Activated CD4-positive, alpha-beta T cell treated with anti-CD3 and anti-CD28 coated beads, Interleukin-2, amount 50 U/mL, for 1 hour (primary cell): Measurements from ENCODE around the gene KCTD21.
"Not testable (repeated sequence)": the region's sequence is repeated elsewhere in the genome, so short reads cannot be mapped to it uniquely, and the experiment has no call there.

Source experiments
- DNase-seq: peaks from one replicate; pipeline ENCODE4 v3.0.0-alpha.2; 2020

Gene KCTD21

DNA sequence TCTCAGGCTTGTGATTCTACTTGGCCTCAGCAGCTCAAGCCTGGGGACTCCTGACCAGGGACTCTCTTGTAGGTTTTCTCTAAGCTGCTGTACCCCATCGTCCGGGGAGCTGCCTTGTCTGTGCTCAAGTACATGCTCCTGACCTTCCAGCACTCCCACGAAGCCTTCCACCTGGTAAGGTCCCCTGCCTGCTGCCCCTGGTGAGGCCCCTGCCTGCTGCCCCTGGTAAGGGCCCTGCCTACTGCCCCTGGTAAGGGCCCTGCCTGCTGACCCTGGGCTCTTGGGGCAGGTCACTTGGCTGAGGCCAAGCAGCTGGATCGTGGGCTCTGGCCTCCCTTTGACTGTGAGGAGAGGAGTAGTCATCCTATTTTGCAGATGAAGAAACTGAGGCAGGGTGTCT lies 11.6 kb upstream of the KCTD21 start:
- DNase-seq, result no peak

DNA sequence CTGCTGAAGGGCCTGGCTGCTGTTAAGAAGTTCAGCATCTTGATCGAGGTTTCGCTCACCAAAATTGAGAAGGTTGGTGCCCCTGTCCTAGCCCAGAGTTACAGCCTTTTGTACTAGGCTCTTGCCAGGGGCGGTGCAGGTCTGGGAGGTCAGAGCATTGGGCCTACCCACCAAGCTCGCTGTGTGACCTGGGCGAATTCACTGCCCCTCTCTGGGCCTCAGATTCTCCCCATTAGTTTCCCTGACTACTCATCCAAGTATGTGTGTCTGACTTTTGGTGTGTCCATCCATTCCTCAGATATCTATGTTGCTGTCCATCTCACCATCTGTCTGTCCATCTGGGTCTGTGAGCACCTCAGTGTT lies 11.2 kb upstream of the KCTD21 start:
- DNase-seq, result no peak

DNA sequence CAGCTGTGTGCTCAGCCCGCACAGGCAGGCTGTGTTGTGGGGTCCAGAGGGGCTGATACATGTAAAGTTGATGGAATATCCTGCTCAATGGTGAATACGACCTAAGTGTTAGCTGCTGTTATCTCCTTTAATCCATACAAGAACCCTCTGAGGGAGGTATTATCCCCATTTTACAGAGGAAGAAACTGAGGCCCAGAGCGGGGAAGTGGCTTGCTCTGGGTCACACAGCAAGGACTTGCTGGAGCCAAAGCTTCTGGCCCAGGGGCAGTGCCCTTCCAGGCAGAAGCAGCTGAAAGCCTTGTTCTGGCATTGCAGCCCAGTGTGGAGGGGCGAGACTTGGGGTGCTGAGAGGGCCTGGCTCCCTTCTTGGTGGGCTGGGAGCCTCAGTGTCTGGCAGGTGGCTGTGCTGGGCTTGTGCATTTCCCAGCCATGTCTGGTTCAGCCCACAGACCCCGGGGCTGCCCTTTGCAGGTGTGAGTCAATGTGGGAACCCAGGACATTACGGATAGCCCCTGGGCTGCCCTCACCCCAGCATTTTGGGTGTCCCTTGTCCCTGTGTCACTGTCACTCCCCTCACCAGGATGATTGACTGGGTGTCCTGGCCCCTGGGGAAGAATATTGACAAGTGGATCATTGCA lies 10.7 kb upstream of the KCTD21 start:
- no peak for DNase-seq

DNA sequence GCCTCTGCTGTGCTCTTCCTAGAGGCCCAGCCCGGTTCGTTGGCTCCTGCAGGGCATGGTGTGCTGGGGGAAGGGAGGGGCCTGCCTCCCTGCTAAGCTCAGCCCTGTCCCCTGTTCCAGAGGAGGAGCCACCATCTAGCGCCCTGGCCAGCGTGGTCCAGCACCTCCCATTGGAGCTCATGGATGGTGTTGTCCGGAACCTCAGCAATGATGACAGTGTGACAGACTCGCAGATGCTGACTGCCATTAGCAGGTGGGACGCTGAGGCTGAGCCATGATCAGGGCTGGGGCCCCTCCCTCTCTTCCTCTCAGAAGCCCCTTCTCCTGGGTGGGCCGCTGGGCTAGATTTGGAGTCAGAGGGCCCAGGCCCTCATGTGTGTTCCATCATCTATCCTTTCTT lies 9.4 kb upstream of the KCTD21 start:
- DNase-seq, result no peak

DNA sequence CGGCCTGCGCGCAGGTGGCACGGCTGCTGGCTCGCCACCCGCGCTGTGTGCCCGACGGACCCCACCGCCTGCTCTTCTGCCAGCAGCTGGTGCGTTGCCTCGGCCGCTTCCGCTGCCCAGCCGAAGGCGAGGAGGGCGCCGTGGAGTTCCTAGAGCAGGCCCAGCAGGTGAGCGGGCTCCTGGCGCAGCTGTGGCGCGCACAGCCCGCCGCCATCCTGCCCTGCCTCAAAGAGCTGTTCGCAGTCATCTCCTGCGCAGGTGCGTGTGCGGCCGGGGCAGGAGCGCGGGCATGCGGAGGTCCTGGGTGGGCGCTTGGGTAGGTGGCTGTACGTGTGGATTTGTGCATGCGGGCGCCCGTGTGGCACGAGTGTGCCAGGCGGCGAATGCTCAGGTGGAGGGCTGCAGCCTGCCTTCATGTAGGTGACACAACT lies 8.2 kb upstream of the KCTD21 start:
- DNase-seq, result no peak

DNA sequence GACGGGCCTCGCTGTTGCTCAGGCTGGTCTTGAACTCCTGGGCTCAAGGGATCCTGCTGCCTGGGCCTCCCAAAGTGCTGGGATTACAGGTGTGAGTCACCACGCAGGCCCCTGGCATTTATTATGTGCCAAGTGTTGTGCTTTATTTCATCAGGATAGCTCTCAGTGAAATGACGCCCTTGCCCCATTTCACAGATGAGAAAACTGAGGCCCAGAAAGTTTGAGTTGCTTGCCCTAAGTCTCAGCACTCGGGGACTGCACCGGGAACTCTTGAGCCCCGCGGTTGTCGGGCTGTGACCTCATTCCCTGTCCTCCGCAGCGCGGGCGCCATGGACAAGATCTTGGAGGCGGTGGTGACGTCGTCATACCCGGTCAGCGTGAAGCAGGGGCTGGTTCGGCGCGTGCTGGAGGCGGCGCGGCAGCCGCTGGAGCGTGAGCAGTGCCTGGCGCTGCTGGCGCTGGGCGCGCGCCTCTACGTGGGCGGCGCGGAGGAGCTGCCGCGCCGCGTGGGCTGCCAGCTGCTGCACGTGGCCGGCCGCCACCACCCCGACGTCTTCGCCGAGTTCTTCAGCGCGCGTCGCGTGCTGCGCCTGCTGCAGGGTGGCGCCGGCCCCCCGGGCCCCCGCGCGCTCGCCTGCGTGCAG lies 7.6 kb upstream of the KCTD21 start:
- DNase-seq, result no peak

DNA sequence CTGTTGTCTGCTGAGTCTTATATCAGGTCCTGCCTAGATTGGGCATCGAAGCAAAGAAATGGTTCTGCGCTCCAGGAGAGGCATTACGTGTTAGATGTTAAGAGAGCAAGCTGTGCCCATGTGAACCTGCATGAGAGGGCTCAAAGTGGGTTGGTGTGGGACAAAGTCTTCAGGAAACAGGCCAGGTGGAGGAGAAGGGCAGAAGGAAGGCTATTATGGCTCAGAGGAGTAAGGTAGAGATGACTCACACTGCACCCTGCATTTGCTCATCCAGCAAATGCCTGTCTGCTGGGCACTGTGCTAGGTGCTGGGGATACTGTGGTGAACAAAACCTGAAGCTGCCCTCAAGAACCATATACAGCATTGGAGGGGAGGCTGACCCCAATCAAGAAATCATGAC lies 6.1 kb upstream of the KCTD21 start:
- DNase-seq, result no peak

DNA sequence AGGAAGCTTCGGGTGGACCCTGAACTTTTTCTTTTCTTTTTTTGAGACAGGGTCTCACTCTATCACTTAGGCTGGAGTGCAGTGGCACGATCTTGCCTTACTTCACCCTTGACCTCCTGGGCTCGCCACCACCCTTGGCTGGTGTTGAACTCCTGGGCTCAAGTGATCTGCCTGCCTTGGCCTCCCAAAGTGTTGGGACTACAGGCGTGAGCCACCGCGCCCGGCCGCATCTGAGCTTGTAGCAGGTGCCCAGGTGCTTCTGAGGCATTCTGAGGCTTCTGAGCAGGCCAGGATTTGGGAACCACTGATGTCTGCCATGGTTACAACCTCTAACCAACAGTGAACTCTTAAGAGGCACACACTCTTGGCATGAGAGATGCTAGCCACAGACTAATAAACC lies 5.4 kb upstream of the KCTD21 start:
- no peak for DNase-seq

DNA sequence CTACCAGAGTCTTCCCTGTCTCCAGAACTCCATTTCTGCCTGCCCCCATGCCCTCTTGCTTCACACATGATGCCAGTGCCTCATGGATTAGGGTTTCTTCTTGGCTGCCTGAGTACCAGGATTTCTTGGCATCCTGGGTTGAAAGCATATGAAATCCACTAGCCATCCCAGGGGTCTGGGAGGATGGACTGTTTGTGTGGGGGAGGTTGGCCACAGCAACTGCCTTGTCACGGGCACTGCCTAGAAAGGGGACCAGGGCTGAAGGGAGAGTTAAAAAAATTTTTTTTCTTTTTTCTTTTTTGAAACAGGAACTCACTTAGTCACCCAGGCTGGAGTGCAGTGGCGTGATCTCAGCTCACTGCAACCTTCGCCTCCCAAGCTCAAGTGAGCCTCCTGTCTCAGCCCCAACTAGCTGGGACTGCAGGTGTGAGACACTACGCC lies 4.5 kb upstream of the KCTD21 start:
- no peak for DNase-seq

DNA sequence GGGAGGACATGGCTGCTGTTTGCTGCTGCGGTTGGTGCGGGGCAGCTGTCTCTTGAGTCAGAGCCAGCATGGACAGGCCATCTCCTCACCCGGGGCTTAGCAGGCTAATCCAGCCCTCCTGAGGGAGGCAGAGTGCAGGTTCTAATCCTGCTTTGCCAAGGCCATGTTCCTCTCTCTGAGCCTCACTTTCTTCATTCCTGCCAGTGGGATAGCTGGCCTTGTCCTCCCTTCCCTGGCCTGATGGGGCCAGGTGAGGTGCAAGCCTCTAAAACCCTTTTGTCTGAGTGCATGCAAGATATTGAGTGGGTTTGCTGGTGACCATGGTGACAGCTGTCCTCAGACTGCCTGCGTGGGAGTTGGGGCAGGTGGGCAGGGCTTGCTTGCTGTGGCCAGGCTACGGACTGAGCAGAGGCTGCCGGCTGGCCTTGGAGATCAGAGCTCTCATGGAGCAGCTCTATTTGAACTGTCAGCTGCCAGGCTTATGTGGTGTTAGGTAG lies 3.8 kb upstream of the KCTD21 start:
- no peak for DNase-seq

DNA sequence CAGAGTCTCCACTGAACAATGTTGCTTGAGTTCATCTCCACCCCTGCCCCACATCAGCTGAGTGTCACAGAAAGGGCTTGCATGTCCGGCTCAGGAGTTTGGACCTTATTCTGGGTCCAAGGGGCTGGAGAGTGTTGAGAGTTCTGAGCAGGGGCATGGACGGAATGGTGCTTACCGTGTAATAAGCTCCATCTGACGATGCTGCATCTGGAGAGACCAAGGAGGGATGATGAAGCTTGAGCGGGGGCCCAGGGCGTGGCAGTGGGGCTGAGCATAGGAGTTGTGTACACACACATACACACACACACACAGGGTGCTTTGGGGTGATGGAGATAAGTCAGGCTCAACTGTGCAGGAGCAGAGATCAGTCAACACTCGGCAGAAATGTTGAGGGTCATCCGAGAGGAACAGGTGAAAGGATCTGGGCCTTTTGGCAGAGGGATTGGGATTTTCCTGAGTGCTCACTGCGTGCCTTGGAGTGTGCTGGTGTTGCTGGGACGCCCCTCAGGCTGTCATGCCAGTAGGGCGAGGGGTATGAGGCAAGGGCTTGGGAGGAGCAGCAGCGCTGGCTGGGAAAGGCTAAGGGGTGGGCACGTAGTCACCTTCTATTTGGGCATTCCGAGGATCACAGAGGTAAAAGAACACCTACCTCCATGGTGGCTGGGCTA lies 2.6 kb upstream of the KCTD21 start:
- no peak for DNase-seq

DNA sequence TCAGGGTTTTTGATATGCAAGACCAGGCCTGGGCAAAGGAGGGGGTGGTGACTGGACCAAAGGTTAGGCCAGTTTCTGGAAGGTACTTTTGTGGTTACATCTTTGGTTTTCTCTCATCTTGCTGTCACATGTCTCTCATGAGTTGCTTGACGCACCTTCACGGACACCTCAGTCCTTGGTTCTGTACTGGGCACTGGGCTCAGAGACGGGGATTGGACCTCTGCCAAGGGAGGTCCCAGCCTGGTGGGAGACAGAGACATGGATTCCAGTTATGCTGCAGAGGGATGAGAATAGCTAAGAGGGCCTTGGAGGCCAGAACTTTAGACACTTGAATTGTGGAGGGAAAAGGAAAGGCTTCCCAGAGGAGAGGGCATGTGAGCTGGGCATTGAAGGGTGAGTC lies 1.9 kb upstream of the KCTD21 start:
- DNase-seq, result no peak

DNA sequence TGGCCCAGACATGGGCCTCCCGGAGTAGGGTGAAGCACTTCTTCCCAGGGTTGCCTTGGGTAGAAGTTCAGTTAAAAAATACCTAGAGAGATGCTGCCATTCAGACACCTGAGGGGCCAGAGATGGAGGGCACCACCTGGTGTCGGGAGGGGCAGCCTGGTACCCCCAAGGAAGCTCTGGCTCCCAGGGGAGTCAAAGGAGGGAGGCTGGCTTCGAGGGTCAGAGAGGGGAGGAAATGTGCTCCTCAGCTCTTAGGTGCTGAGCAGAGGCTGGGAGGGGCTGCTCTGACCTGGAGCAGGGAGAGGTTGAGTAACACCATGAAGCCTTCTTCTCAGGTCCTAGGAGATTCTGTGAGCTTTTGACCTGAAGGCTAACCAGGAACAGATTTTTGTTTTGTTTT lies 1.4 kb upstream of the KCTD21 start:
- no peak for DNase-seq

DNA sequence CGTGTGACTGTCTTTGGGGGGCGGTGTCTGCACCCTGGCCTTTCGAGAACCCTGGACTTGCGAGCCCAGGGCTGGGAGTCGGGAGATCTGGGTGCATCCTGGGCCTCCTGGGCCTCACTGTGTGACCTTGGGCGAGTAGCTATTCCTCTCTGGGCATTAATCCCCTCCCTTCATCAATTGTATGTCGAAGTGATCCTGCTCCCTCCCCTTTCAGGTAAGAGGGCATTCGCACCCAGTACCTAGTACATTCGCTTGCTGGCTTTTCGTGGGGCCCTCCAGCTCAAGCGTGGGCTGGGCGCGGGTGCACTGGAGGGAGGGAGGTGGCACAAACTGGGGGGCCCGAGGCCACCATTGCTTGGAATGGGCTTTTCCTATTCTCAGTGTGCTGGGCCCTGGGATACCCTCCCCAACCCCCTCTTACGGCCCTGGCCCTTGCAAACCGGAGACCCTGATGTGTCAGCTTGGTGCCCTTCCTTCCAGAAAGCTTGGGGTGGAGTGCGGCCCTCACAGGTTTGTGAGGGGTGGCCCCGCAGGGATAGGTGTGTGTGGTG lies 823 bp upstream of the KCTD21 start:
- DNase-seq, result no peak

DNA sequence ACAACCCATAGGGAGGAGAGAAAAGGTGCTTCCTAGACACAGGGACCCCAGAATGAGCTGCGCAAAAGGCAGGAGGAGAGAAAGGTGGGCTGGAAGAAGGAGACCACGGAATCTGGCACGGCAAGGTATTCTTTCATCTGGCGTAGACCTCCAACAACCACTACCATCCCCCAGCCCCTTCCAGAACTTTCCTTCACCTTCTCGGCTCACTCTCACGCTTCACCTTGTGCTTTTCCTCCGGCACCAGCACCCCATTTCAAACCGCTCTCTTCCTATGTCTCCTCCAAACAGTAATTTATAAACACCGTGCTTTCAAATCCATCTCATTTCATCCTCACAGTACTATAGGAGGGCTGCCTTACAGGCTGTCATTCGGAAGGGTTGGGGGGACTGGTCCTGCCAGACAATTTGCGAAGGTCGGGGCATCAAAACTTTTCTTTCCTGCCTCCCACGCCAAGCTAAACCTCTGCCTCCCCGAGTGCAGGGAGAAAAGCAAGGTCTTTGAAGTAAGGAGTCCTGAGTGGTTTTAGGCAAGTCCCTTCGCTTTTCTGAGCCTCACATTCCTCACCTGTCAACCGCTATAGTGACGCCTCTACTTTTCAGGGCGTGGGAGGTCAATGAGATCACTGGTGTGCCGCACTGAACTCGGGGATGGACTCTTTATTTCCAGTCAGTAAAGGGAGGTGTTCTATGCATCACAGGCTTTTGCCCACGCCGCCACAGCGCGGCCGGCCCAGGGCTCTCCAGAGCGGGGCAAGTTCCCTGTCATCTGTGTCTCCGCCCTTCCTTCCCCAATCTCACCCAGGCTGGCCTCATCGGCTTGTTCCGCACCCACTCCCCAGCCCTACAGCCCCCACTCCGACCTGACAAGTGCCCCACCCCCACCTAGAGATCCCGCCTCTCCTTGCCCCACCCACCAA lies 800 bp downstream of the KCTD21 start:
- no peak for DNase-seq

DNA sequence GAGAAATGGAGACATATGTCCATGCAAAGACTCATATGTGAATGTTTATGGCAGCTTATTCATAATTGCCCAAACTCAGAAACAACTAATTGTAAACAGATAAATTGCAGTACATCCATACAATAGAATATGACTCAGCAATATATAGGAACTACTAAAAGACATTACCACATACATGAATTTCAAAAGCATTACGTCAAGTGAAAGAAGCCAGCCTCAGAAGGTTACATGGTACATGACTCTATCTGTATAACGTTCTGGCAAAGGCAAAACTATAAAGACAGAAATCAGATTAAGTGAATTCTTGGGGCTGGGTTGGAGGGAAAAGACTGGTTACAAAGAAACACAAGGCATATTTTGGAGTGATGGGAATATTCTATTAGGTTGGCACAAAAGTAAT lies 7.2 kb downstream of the KCTD21 start:
- no peak for DNase-seq

DNA sequence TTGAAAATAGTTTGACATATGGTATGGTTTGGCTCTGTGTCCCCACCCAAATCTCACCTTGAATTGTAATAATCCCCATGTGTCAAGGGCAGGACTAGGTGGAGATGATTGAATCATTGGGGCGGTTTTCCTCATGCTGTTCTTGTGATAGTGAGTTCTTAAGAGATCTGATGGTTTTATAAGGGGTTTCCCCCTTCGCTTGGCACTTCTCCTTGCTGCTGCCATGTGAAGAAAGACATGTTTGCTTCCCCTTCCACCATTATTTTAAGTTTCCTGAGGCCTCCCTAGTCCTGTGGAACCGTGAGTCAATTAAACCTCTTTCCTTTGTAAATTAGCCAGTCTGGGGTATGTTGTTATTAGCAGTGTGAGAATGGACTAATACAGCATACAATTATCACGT lies 7.7 kb downstream of the KCTD21 start:
- DNase-seq, result no peak

DNA sequence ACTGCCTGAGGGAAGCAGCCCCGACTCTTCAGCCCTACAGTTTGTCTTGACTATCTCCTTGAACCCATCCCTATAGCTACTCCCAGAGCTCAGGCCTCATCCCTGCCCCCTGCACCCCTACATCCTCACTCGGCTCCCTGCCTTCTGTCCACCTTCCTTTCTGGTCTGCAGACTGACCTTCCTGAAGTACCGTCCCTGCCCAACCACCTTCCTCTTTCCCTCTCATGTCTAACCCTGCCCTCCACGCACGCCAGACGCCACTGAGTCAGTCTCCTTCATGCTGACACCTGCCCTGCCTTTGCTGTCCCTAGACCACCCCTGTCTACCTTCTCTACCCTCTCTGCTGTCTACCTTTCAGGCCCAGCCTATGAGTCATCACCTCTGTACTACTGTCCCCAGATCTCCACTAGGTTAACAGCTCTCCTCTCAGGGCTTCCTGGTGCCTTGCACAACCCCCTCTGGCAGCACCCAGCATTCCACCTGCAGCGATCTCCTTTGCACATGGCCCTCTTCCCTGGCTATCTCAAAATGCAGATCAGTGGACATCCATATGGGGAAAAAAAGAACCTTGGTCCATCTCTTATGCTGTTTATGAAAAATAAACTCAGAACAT lies 8.9 kb downstream of the KCTD21 start:
- no peak for DNase-seq

DNA sequence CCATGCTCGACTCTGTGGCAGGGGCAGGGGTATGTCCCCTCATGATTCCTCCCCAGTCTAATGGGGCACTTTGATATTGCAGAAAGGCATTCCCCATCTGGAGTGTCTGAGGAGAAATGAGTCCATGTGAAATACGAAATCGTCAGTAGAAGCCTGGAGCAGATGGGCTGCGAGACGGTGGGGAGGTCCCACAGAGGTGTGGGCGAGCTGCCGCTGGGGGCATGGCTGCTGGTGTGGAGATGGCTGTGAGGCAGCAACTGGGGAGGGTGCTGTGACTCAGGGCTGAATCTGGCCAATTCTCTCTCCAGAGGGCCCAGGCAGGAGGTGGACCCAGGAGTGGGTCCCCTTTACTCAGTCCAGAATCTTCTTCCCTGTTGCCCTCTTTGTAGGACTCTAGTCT lies 11.2 kb downstream of the KCTD21 start:
- no peak for DNase-seq

DNA sequence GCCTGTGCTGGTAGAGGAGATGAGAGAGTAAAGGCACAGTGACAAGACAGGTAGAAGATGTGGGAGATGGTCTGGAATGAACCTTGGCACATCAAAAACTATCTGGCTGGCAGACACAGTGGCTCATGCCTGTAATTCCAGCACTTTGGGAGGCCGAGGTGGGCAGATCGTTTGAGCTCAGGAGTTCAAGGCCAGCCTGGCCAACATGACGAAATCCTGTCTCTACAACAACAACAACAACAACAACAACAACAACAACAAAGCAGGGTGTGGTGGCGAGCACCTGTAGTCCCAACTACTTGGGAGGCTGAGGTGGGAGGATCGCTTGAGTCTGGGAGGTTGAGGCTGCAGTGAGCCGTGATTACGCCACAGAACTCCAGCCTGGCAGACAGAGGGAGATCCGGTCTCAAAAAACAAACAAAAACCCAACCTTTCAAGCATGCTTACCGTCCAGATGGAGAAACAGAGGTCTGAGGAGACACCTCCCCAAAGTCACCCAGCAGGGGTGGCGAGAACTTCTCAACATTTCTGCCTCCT lies 11.8 kb downstream of the KCTD21 start:
- no peak for DNase-seq

DNA sequence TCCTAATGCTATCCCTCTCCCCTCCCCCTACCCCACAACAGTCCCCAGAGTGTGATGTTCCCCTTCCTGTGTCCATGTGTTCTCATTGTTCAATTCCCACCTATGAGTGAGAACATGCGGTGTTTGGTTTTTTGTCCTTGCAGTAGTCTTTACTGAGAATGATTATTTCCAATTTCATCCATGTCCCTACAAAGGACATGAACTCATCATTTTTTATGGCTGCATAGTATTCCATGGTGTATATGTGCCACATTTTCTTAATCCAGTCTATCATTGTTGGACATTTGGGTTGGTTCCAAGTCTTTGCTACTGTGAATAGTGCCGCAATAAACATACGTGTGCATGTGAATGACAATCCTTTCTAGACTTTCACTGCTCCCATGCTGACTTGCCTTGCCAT lies 12.6 kb downstream of the KCTD21 start:
- DNase-seq, result not testable (repeated sequence)

DNA sequence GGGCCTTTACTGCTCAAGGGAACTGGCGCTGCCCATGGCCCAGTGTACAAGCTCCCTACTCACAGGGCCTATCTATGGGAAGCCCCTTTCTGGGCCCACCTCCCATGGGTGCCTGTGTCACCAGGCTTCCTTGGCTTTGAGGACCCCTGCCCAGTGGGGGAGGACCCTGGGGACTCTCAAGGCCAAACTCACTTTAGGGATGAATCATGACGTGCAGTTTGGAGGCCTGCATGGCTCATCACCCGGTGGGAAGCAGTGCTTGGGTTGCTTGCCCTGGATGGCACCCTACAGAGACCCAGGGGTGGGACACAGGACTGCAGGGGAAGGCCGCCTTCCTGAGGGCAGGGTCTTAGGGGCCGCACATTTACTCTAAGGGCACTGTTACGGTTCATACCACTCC lies 16.5 kb downstream of the KCTD21 start:
- no peak for DNase-seq
